GM12892 (cell line): ENCODE measurements around the gene PARL.

Experiments
- DNase-seq: peaks from one replicate; pipeline ENCODE4 v3.0.0; 2011; ENCODE audit not compliant: insufficient read length
- FAIRE-seq: peaks from 2 replicates; lab custom pipeline; 2011; peaks lifted over from hg19 to GRCh38; lab: Jason Lieb, UNC
- POLR2A ChIP-seq: IDR thresholded peaks from 2 replicates; pipeline ENCODE4 v1.6.1; 2011; ENCODE audit warnings: low read depth, low read length, control low read depth
- POLR2AphosphoS5 ChIP-seq: IDR thresholded peaks from 2 replicates; pipeline ENCODE4 v1.6.1; 2011; ENCODE audit warnings: low read depth, low read length, control low read depth
- TAF1 ChIP-seq: IDR thresholded peaks from 2 replicates; pipeline ENCODE4 v1.6.1; 2011; ENCODE audit warnings: low read depth, mild to moderate bottlenecking, control low read depth, low read length, borderline replicate concordance

Gene PARL

GRCh38 chr3:183913580-183913920, 28.9 kb upstream of the PARL start:
- DNase-seq (no peak), FAIRE-seq (no peak)
- no peak for TF ChIP-seq TAF1
- no peak for TF ChIP-seq POLR2AphosphoS5
- no peak for TF ChIP-seq POLR2A

DNA sequence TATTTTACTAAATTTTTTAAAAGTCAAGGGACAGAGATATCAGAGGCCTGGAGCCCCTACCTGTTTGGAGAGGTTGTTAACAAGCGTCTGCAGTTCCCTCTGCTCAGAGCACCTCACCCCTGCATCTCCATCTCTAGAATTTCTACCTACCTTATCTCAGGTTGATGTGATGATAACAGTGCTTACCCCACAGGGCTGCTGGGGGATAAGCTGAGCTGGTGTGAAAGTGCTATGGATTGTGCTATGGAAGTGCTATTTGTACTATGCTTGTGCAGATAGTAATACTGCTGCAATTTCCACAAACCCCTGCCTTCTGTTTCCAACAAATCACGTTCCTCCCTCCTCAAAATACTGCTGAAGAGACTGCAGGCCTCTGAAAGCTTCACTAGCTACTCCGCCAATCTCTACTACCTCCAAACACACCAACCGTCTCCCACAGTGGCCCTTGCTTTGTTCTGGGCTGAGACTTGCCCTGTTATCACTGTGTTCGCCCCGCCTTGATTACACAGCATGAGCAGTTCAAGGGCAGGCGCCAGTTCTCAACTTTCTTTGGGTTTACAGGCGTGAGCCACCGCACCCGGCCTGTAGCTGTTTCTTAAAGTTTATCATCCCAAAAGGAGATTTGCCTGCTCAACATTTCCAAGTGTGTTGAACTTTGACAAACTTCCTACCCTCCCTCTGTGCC, 28.4 kb upstream of the PARL start:
- DNase-seq (no peak), FAIRE-seq (no peak)
- TF ChIP-seq POLR2A: no peak

- no peak for FAIRE-seq
- DNase-seq: no peak
- TF ChIP-seq POLR2AphosphoS5: no peak
Measured at GRCh38 chr3:183911763-183912506, 27.3 kb upstream of the PARL start.

GRCh38 chr3:183911087-183911486, 26.4 kb upstream of the PARL start:
- FAIRE-seq (no peak), DNase-seq (no peak)
- TF ChIP-seq POLR2AphosphoS5 (no peak), POLR2A (no peak), TAF1 (no peak)

DNA sequence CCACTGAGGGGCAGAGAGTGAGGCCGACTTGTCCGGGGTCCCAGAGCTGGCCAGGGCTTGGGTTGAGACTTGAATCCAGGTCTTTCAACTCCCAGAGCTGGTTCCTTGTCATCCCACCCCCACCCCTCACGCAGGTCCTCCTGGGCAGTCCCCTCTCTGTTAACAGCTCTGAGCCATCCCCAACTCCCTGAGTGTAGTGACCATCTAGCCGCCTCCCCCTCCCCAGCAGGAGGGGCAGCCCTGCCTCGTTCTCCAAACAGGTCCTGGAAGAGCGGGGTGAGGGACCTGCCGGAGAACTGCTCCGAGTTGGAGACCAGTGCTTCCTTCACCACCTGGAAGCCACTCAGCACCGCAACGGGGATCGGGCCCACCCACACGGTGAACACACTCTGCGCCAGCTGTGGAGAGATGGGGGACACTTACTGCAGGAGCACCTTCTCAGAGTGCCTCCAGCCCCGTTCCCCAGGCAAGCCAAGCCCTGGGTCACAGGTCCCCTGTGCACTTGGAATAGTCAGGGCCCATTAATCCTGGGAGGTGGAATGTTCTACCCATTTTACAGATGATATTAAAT, 24.4 kb upstream of the PARL start:
- no peak for TF ChIP-seq TAF1
- no peak for TF ChIP-seq POLR2AphosphoS5
- TF ChIP-seq POLR2A: no peak
- no peak for FAIRE-seq
- no peak for DNase-seq

DNA sequence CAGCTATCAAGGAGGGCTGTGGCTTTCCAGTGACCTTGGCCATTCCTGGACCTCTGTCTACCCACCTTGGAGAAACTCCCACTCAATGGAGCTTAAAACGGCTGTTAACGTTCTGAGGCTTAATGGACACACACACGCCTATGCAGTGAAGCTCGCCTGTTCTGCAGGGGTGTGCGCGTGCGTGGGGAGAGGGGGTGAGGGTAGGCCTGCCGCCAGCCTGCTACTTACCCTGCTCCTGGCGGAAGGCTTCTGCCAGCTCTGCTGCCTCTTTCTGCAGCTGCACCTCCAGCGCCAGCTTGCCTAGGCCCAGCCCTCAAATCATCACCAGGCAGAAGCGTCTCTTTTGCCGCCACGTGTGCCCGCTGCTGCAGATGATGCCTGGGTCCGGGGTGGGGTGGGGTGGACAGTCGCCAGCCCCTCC, 23.2 kb upstream of the PARL start:
- no peak for DNase-seq
- FAIRE-seq: no peak
- TF ChIP-seq TAF1 (no peak), POLR2AphosphoS5 (no peak), POLR2A (no peak)

DNA sequence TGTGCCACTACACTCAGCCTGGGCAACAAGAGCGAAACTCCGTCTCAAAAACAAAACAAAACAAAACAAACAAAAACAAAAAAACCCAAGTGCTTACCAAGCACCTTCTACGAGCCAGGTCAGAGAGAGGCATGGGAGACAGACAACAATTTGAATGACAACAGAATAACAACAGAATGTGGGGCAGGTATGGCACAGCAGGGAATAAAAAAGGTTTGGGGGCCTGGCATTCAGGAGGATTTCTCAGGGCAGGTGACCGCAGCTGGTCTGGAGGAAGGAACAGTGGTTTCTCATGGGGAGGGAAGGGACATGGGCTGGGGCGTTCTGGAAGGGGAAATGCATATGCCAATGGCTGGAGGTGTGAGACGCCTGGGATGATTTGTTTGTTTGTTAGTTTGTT, 22.5 kb upstream of the PARL start:
- no peak for DNase-seq
- FAIRE-seq: no peak
- TF ChIP-seq POLR2AphosphoS5: no peak
- TF ChIP-seq TAF1: no peak
- TF ChIP-seq POLR2A: no peak

DNA sequence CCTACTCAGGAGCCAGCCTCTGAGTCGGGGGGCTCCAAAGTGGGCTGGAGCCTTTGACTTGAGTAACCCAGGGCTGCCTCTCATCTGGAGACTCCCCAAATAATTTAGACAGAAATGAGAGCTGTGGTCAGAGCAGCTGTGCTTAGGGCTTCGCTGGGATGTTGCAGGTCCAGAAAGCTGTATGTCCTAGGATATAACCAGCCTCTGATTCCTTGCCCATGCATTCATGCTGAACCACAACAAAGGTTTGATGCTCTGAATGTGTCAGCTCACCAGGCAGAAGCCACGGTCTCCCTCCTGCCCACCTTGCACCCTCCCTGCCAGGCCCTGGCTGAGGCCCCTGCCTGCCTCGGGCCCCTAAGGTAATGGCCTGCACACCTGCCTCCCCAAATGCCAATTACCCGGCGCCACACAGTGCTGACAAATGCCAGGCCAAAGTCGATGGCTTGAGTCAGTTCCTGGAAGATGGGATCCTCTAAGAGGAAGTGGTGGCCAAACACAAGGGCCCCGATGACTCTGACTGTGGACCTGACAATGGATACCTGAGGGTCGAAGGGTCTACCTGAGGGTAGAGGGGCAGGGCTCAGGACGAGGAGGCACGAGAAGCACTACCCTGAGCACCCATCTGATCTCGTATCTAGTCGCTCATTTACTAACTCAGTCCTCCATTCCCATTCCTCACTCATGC, 21.7 kb upstream of the PARL start:
- FAIRE-seq (no peak), DNase-seq (no peak)
- TF ChIP-seq POLR2AphosphoS5 (no peak), POLR2A (no peak), TAF1 (no peak)

DNA sequence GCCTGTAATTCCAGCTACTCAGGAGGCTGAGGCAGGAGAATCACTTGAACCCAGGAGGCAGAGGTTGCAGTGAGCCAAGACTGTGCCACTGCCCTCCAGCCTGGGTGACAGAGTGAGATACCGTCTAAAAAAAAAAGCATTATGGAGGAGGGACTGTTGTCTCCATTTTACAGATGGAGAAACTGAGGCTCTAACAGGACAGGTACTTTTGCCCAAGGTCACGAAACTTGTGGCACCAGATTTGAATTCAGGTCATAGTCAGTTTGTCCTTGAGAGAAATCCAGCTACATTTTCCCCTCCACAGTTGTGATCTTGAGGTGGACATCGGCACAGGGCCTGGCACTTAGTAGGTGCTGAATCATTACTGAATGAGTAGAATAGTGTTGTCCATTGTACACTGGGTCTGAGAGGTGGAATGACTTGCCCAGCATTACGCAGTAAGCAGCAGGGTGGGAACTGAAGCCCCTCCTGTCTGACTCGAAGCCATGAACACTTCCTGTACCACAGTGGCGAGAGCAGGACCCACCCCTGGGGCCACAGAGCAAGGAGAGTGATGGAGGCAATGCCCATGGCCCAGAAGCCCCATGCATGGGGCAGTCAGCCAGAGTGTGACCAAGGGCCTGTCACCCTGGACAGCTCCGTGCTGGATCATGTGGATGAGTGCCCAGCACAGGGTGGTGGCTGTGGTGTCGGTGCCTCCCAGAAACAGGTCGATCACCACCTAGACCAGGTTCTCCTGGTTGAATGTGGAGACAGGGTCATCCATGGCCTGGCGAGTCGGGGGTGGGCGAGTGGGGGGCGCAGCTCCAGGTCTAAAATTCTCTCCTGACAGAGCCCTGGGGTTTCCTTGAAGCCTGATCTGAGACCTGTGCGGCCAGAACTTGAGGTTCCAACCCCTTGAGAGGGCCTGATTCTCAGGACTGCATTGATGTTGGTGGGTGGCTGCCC, 20.4 kb upstream of the PARL start:
- TF ChIP-seq POLR2AphosphoS5: no peak
- no peak for TF ChIP-seq TAF1
- TF ChIP-seq POLR2A: no peak
- no peak for FAIRE-seq
- no peak for DNase-seq

GRCh38 chr3:183898028-183898431, 13.3 kb upstream of the PARL start:
- TF ChIP-seq TAF1 (no peak), POLR2AphosphoS5 (no peak), POLR2A (no peak)
- DNase-seq (no peak), FAIRE-seq (no peak)

- TF ChIP-seq TAF1 (no peak), POLR2AphosphoS5 (no peak), POLR2A (no peak)
- FAIRE-seq (no peak), DNase-seq (no peak)
Measured at GRCh38 chr3:183897606-183898005, 12.9 kb upstream of the PARL start.

- no peak for FAIRE-seq
- no peak for TF ChIP-seq POLR2A
- no peak for TF ChIP-seq TAF1
- no peak for TF ChIP-seq POLR2AphosphoS5
- no peak for DNase-seq
Measured at GRCh38 chr3:183896610-183897009, 11.9 kb upstream of the PARL start.
